Right hindlimb (tissue), 1 donor: Measurements from ENCODE around the gene TPGS1.
A peak's percentile ranks its signal among the peaks of the same experiment; 100 is the strongest.

ENCODE experiments used
- DNase-seq: peaks from one replicate; pipeline ENCODE4 v3.0.0-alpha.2; 2018

The TPGS1 gene

GRCh38 chr19:541699-542098 lies 34.4 kb downstream of the TPGS1 start:
- peak; percentile 17 for DNase-seq

- DNase-seq = peak; percentile 18
Observed at GRCh38 chr19:542173-542866, 35.0 kb downstream of the TPGS1 start.

- no peak for DNase-seq
Observed at GRCh38 chr19:543910-544608, 36.8 kb downstream of the TPGS1 start, which contains the start of gene GZMM. Gene GZMM (plus strand): TSS chr19:544053. CDS start chr19:544072, 19 bp downstream.

DNA sequence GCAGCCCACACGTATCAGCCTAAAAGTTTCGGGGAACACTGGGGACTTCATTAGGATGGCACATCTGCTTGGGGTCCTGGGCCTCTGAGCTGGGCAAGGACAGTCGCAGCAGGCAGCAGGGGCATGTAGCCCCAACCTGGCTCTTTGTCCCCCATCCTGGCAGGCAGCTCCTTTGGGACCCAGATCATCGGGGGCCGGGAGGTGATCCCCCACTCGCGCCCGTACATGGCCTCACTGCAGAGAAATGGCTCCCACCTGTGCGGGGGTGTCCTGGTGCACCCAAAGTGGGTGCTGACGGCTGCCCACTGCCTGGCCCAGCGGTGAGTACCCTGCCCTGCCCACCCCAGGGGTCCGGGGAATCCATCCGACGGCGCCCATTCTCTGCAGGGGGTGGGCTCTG lies 39.8 kb downstream of the TPGS1 start:
- DNase-seq = no peak

DNA sequence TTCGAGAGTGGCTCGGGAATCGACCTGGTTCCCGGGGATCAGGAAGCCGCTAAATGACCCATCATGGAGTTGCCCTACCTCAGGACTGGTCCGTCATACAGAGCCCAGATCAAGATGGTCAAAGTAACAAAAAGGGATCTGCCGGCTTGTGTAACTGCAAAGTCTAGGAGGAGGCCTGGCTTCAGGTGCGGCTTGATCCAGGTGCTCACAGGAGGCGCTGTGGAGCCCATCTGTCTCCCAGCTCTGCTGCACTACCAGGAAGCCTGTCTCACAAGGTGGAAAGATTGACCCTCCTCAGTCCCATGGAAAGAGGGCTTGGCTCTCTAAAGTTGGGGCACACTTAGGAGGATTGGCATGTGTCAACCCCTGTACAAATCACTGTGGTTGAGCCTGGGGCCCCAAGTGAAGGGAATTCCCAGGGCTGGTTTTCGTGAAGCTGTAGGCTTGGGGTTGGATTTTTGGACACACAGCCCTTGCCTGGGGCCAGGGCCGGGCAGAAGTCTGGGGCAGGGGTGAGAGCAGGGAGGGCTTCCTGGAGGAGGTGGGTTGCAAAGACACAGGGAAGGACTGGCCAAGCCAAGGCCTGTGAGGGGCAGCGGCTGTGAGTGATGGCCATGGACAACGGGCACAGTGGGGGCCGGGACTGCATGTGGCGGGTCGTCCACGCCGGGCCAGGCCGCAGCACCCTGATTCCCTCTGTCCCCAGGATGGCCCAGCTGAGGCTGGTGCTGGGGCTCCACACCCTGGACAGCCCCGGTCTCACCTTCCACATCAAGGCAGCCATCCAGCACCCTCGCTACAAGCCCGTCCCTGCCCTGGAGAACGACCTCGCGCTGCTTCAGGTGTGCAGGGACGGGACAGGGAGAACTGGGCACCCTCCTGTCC lies 40.8 kb downstream of the TPGS1 start:
- DNase-seq = peak; percentile 21

DNA sequence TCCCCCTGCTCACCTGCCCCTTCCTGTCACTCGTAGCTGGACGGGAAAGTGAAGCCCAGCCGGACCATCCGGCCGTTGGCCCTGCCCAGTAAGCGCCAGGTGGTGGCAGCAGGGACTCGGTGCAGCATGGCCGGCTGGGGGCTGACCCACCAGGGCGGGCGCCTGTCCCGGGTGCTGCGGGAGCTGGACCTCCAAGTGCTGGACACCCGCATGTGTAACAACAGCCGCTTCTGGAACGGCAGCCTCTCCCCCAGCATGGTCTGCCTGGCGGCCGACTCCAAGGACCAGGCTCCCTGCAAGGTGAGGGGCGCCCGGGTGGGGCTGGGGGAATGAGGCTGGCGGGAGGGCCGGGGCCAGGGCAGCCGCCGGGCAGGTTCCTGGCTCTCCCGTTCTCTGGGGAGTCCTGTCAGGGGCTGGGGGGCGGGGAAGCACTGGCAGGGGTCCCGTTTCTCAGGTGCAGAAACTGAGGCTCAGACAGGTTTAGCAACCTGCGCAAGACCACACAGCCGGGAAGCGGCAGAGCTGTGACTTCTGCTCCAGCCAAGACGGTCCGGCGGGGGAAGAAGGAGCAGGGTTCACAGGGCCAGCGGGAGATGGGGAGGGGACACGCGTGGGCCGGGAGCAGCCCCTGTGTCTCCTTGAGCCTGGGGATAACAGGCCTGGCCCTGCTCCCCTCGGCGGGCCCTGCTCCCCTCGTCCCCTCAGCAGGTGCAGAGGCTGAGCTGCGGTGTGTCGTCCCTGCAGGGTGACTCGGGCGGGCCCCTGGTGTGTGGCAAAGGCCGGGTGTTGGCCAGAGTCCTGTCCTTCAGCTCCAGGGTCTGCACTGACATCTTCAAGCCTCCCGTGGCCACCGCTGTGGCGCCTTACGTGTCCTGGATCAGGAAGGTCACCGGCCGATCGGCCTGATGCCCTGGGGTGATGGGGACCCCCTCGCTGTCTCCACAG lies 41.9 kb downstream of the TPGS1 start:
- DNase-seq = peak; percentile 16

DNA sequence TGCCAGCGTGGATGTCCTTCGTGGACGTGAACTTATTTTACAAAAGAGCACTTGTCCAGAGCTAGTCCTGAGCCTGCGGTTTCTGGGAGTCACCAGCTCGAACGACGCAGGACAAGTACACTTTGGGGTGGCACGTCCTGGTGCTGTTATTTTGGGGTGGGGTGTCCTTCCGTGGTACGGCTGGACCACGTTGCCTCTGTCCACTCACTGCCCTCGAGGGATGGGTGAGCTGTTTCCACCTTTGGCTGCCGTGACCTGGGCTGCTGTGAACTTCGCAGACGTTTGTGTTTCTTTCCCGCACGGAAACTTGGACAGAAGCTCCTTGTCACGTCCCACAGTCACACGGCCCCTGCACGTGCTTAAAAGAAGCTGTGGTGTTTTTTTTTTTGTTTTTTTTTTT lies 47.5 kb downstream of the TPGS1 start:
- DNase-seq = no peak

DNA sequence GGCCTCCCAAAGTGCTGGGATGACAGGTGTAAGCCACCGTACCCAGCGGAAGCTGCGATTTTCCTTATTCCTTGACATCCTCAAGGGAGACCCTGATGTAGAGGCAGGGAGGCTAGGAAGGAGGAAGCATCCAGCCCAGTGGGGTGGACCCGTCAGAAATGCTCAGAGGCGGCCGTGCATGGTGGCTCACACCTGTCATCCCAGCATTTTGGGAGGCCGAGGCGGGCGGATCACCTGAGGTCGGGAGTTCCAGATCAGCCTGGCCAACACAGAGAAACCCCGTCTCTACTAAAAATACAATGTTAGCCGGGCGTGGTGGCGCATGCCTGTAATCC lies 48.1 kb downstream of the TPGS1 start:
- no peak for DNase-seq

DNA sequence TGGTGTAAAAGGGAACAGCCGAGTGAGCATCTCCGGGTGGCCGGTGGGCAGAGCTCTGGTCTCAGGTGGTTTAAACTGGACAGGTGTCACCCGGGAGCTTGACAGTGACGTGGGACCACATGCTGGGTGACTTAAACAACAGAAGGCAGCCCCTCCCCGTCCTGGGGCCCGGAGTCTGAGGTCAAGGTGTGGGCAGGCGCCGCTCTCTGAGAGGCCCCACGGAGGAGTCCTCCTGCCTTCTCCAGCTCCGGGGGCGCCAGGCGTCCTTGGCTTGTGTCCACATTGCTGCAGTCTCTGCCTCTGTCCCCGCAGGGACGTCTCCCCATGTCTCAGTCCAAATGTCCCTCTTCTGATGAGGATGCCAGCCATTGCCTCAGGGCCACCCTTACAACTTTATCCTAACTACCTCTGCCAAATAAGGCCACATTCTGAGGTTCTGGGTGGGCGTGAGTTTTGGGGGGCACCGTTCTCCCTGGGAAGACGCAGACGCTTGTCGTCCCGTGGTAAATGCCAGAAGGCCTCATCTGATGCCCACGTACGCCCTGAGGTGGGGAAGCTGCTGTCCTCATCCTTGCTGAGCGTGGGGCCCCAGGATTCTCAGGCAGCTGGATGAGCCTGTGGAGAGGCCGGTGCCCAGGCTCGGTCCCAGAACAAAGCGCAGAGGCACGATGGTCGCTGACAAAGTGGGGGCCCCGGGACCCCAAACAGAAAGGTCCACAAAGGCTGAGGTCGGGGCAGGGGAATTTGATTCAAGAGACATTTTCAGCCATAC lies 49.5 kb downstream of the TPGS1 start:
- peak; percentile 10 for DNase-seq

GRCh38 chr19:558770-559439 lies 51.6 kb downstream of the TPGS1 start:
- peak; percentile 45 for DNase-seq

- DNase-seq = no peak
Observed at GRCh38 chr19:560121-560520, 52.8 kb downstream of the TPGS1 start.

GRCh38 chr19:566403-566802 lies 59.1 kb downstream of the TPGS1 start:
- peak; percentile 24 for DNase-seq

GRCh38 chr19:566844-567243 lies 59.5 kb downstream of the TPGS1 start:
- peak; percentile 12 for DNase-seq

GRCh38 chr19:567296-567900 lies 60.1 kb downstream of the TPGS1 start:
- DNase-seq = peak; percentile 8
